CD4-positive, alpha-beta T cell (primary cell): ENCODE data around the gene PLCL1. TPM values are rescaled to one million over a fixed set of nuclear protein-coding genes. Genes with fewer than 3 reads are reported as not detected.

Experiments
- ATAC-seq: fragments of 200-7000 bp; cut with Tn5 transposase; one replicate; pipeline ENCODE4 v1.10.0; 2022; ENCODE audit warnings: mild to moderate bottlenecking; ENCODE audit not compliant: poor library complexity
- CTCF ChIA-PET: fragments of 350-600 bp; sonication (Branson Sonifier 250); formaldehyde crosslinking; loops from one replicate; lab custom pipeline; 2021; ENCODE audit warnings: antibody characterized with exemption, inconsistent platforms; lab: Charles Lee
- POLR2A ChIA-PET: fragments of 350-600 bp; sonication (Branson Sonifier 250); formaldehyde crosslinking; loops from one replicate; lab custom pipeline; 2021; ENCODE audit warnings: antibody characterized with exemption, inconsistent platforms; lab: Charles Lee
- DNase-seq, 14 experiments: peaks; one replicate each; pipeline ENCODE4 v3.0.0-alpha.2; 2013 to 2020; ENCODE audit warnings: mixed read lengths in 2 of 14
- H3K27ac ChIP-seq, 2 donors: one replicate each; pipeline versions ENCODE4 v1.5.1 to v1.7.0; 2013; ENCODE audit warnings: low read length in 2 of 2, low read depth in 1 of 2, mild to moderate bottlenecking in 1 of 2
- H3K27me3 ChIP-seq, 2 experiments: 1 replicate in 1 of 2; 2 replicates in 1 of 2; pipeline versions ENCODE4 v1.6.1 to v1.7.0; 2013; ENCODE audit warnings: low read length in 2 of 2, control low read depth in 1 of 2, mild to moderate bottlenecking in 1 of 2, moderate library complexity in 1 of 2; ENCODE audit not compliant: insufficient read depth in 2 of 2, control insufficient read depth in 1 of 2
- H3K36me3 ChIP-seq: one replicate; pipeline ENCODE4 v1.6.1; 2013; ENCODE audit warnings: low read length, control low read depth; ENCODE audit not compliant: insufficient read depth
- H3K4me1 ChIP-seq: one replicate; pipeline ENCODE4 v1.6.1; 2013; ENCODE audit warnings: low read length, control low read depth; ENCODE audit not compliant: insufficient read depth
- H3K4me3 ChIP-seq: one replicate; pipeline ENCODE4 v1.5.1; 2013; ENCODE audit warnings: mild to moderate bottlenecking, low read length, moderate library complexity
- H3K9me3 ChIP-seq, 2 experiments: 1 replicate in 1 of 2; 2 replicates in 1 of 2; pipeline versions ENCODE4 v1.6.1 to v1.7.0; 2013; ENCODE audit warnings: low read length in 2 of 2, mild to moderate bottlenecking in 2 of 2, control low read depth in 1 of 2, moderate library complexity in 1 of 2; ENCODE audit not compliant: control insufficient read depth in 1 of 2, insufficient read depth in 1 of 2
- H3K27ac Mint-ChIP-seq: one replicate; pipeline ENCODE4 v1.8.0; 2020; ENCODE audit warnings: mixed read lengths
- H3K27me3 Mint-ChIP-seq: one replicate; pipeline ENCODE4 v1.8.0; 2021; ENCODE audit warnings: mixed read lengths
- H3K36me3 Mint-ChIP-seq: one replicate; pipeline ENCODE4 v1.8.0; 2021; ENCODE audit warnings: low read depth, mixed read lengths
- H3K4me1 Mint-ChIP-seq: one replicate; pipeline ENCODE4 v1.8.0; 2021; ENCODE audit warnings: low read depth, mixed read lengths
- H3K4me3 Mint-ChIP-seq: one replicate; pipeline ENCODE4 v1.8.0; 2020; ENCODE audit warnings: mild to moderate bottlenecking, mixed read lengths
- H3K9me3 Mint-ChIP-seq: one replicate; pipeline ENCODE4 v1.8.0; 2020; ENCODE audit warnings: mixed read lengths
- CTCF ChIP-seq: fragments of 200-600 bp; IDR thresholded peaks from one replicate; pipeline ENCODE4 v1.8.0; 2022; ENCODE audit warnings: antibody characterized with exemption, mild to moderate bottlenecking
- intact Hi-C, 2 experiments: fragments of 100-400 bp; cut with DNase I in 1 of 2; cut with micrococcal nuclease in 1 of 2; formaldehyde crosslinking; loops; one replicate each; pipeline versions ENCODE4 v1.15.1 to v1.9.0; 2023 to 2025; cut with DNase I, micrococcal nuclease
- total RNA-seq, 174 experiments: library from RNA in 2 of 174; stranded (reverse) in 2 of 174; gene quantifications; one replicate each; pipeline ENCODE4 v1.2.3 and lab custom pipeline; 2021 to 2026

PLCL1 gene
- total RNA-seq, 2 experiments from 2014 or later = 27.0 to 28.3 TPM

GRCh38 chr2:197799068-197799467, 5.3 kb upstream of the PLCL1 start:
- no peaks in the 10 kb centered on the region for H3K27me3 ChIP-seq
- Mint-ChIP-seq H3K4me1 (peaks cover 11% of the 10 kb centered on the region), H3K9me3 (no peaks in the 10 kb centered on the region), H3K27me3 (peaks cover 10% of the 10 kb centered on the region), H3K36me3 (no peaks in the 10 kb centered on the region), H3K4me3 (no peak overlapping the region), H3K27ac (no peak overlapping the region)
- ChIA-PET CTCF (interaction anchor here (0.7 kb wide), 1 partner anchor 1154 kb away, joined by 3 read pairs; no protein-coding TSS in a partner anchor), POLR2A (no interaction called here)
- DNase-seq (no peak), ATAC-seq (no peak)
- peaks cover 0 to 4% of the 10 kb centered on the region in 2 experiments for H3K9me3 ChIP-seq
- no peak for TF ChIP-seq CTCF
- H3K4me3 ChIP-seq = no peak overlapping the region
- H3K36me3 ChIP-seq = no peaks in the 10 kb centered on the region
- intact Hi-C loops = loop anchor here in 1 of 2 experiments (10.0 kb wide), 1 partner anchor 1666 kb away; no protein-coding TSS in a partner anchor
- peaks cover 8% of the 10 kb centered on the region for H3K4me1 ChIP-seq
- no peak overlapping the region for H3K27ac ChIP-seq

- TF ChIP-seq CTCF = no peak
- Histone ChIP-seq H3K4me3 (no peak overlapping the region), H3K4me1 (peaks cover 11% of the 10 kb centered on the region), H3K27ac (no peak overlapping the region), H3K27me3 (no peaks in the 10 kb centered on the region), H3K36me3 (no peaks in the 10 kb centered on the region), H3K9me3 (peaks cover 0 to 4% of the 10 kb centered on the region in 2 experiments)
- Mint-ChIP-seq H3K4me3 (no peak overlapping the region), H3K27ac (no peak overlapping the region), H3K27me3 (peaks cover 4% of the 10 kb centered on the region), H3K9me3 (no peaks in the 10 kb centered on the region), H3K36me3 (no peaks in the 10 kb centered on the region), H3K4me1 (peaks cover 16% of the 10 kb centered on the region)
- ATAC-seq (no peak), DNase-seq (no peak)
- POLR2A ChIA-PET = no interaction called here
- CTCF ChIA-PET = interaction anchor here (3.0 kb wide), 1 partner anchor 327 kb away, joined by 10 read pairs; no protein-coding TSS in a partner anchor
- intact Hi-C loops = loop anchor here (5.0 kb wide), 3 partner anchors 67 to 187 kb away; no protein-coding TSS in a partner anchor
Measured at GRCh38 chr2:197800091-197800490, 4.3 kb upstream of the PLCL1 start.

- no peak for ATAC-seq
- intact Hi-C loops = loop anchor here (5.0 kb wide), 3 partner anchors 66 to 186 kb away; no protein-coding TSS in a partner anchor
- Histone ChIP-seq H3K9me3 (peaks cover 0 to 2% of the 10 kb centered on the region in 2 experiments), H3K27me3 (no peaks in the 10 kb centered on the region), H3K36me3 (no peaks in the 10 kb centered on the region), H3K27ac (no peak overlapping the region), H3K4me3 (no peak overlapping the region), H3K4me1 (peaks cover 19% of the 10 kb centered on the region)
- Mint-ChIP-seq H3K4me3 (no peak overlapping the region), H3K27ac (no peak overlapping the region), H3K27me3 (peaks cover 4% of the 10 kb centered on the region), H3K4me1 (peaks cover 23% of the 10 kb centered on the region), H3K9me3 (no peaks in the 10 kb centered on the region), H3K36me3 (peaks cover 7% of the 10 kb centered on the region)
- TF ChIP-seq CTCF = no peak
- ChIA-PET POLR2A (no interaction called here), CTCF (interaction anchor here (1.1 to 3.0 kb wide), 2 partner anchors 326 to 509 kb away, joined by 3 to 10 read pairs; no protein-coding TSS in a partner anchor)
- DNase-seq = no peak
Measured at GRCh38 chr2:197801033-197801432, 3.4 kb upstream of the PLCL1 start.
